ENCODE results near the gene HMCN1.

DNA sequence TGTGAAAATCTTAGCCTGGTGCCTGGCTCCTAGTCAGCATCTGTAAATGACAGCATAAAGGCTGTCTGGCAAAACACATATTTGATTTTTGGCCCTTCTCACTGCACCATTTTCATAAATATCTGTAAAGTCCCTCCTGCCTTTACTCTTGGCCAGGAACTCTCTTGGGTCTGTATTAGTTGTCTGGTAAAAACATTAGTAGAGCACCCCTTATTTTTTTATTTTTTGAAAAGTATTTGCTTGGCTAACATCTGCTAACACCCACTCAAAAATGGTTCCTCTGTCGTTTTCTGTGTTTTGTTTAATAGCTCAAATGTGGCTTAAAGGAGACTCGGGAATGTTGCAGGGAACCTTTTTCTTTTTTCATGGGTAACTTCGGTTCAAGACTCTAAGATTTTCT lies 293.4 kb downstream of the HMCN1 start:
- TF ChIP-seq, protein P1, sequence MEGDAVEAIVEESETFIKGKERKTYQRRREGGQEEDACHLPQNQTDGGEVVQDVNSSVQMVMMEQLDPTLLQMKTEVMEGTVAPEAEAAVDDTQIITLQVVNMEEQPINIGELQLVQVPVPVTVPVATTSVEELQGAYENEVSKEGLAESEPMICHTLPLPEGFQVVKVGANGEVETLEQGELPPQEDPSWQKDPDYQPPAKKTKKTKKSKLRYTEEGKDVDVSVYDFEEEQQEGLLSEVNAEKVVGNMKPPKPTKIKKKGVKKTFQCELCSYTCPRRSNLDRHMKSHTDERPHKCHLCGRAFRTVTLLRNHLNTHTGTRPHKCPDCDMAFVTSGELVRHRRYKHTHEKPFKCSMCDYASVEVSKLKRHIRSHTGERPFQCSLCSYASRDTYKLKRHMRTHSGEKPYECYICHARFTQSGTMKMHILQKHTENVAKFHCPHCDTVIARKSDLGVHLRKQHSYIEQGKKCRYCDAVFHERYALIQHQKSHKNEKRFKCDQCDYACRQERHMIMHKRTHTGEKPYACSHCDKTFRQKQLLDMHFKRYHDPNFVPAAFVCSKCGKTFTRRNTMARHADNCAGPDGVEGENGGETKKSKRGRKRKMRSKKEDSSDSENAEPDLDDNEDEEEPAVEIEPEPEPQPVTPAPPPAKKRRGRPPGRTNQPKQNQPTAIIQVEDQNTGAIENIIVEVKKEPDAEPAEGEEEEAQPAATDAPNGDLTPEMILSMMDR (IDR thresholded peaks at IDR 0.05), result no peak
- no peak for TF ChIP-seq POLR2AphosphoS5 (IDR thresholded peaks at IDR 0.05; ENCODE audit: low read depth, low read length)
- no peak for TF ChIP-seq TCF7L2 (IDR thresholded peaks at IDR 0.05; ENCODE audit: low read depth, low read length)
- TF ChIP-seq, protein P2, sequence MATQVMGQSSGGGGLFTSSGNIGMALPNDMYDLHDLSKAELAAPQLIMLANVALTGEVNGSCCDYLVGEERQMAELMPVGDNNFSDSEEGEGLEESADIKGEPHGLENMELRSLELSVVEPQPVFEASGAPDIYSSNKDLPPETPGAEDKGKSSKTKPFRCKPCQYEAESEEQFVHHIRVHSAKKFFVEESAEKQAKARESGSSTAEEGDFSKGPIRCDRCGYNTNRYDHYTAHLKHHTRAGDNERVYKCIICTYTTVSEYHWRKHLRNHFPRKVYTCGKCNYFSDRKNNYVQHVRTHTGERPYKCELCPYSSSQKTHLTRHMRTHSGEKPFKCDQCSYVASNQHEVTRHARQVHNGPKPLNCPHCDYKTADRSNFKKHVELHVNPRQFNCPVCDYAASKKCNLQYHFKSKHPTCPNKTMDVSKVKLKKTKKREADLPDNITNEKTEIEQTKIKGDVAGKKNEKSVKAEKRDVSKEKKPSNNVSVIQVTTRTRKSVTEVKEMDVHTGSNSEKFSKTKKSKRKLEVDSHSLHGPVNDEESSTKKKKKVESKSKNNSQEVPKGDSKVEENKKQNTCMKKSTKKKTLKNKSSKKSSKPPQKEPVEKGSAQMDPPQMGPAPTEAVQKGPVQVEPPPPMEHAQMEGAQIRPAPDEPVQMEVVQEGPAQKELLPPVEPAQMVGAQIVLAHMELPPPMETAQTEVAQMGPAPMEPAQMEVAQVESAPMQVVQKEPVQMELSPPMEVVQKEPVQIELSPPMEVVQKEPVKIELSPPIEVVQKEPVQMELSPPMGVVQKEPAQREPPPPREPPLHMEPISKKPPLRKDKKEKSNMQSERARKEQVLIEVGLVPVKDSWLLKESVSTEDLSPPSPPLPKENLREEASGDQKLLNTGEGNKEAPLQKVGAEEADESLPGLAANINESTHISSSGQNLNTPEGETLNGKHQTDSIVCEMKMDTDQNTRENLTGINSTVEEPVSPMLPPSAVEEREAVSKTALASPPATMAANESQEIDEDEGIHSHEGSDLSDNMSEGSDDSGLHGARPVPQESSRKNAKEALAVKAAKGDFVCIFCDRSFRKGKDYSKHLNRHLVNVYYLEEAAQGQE (IDR thresholded peaks at IDR 0.05; ENCODE audit: insufficient read depth in 1 of 2, low read depth in 2 of 2, low read length in 1 of 2), result no peak

Measured in Panc1 (cell line).